ENCODE results near the gene F2RL1.

F2RL1 gene

DNA sequence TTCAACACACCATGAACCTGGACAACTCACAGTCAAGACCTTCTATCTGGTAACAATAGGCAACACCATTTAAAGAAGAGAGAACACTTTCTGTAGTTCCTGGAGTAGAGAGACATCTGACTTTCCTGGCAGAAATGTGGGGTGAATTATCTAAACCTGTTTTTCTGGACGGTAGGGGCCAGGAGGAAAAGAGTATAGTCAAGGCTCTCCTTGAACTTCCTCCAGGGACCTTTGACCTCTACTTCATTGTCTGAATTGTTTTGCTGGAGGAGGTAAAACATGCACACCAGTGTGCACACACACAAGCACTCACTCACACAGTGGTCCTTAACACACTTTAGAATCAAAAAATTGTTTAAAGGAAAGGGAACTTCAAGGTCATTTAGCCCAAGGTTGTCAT is 44.2 kb downstream of the F2RL1 start:
- H3K27me3 ChIP-seq (ENCODE audit: insufficient read depth, low read length), result no peaks in the 10 kb centered on the region

DNA sequence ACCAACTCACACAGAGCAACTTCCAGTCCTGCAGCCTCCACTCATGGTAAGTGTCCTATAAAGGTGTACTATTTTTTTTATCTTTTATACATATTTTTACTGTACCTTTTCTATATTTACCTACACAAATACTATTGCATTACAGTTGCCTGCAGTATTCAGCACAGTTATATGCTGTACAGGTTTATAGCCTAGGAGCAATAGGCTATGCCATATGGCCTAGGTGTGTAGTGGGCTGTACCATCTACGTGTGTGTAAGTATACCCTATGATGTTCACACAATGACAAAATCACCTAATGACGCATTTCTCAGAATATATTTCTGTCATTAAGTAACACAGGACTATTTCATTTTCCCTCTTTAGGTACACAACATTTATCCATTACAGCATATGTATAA is 47.7 kb downstream of the F2RL1 start:
- Histone ChIP-seq H3K36me3 (ENCODE audit: insufficient read depth, low read length) (no peaks in the 10 kb centered on the region), H3K4me1 (ENCODE audit: insufficient read depth, low read length) (peaks cover 6% of the 10 kb centered on the region), H3K4me3 (ENCODE audit: low read length) (no peak overlapping the region), H2AFZ (ENCODE audit: low read depth, low read length) (no peak overlapping the region), H3K27me3 (ENCODE audit: insufficient read depth, low read length) (no peaks in the 10 kb centered on the region), H3K9me3 (ENCODE audit: low read length) (no peaks in the 10 kb centered on the region)

More for the DNA sequence above, 44.2 kb downstream of the F2RL1 start:
- Histone ChIP-seq H3K9me3 (ENCODE audit: low read length) (no peaks in the 10 kb centered on the region), H3K4me1 (ENCODE audit: insufficient read depth, low read length) (peaks cover 6% of the 10 kb centered on the region), H3K36me3 (ENCODE audit: insufficient read depth, low read length) (no peaks in the 10 kb centered on the region), H3K4me3 (ENCODE audit: low read length) (no peak overlapping the region), H2AFZ (ENCODE audit: low read depth, low read length) (no peak overlapping the region)

DNA sequence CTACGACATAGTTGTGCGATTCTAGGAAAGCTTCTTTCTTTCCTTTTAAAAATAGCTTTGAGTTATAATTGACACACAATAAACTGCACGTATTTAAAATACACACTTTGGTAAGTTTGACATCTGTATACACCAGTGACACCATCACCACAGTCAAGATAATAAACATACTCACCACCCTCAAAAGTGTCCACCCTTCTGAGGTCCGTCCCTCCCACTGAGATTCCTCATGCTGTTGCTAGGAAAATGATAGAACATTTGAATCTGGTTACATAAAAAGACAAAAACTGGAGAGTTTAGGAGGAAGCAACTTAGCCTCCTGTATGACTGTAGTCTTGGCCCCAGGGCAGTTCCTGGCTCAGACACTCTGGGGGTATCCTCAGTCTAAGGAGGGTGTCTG is 48.2 kb downstream of the F2RL1 start:
- H3K27me3 ChIP-seq (ENCODE audit: insufficient read depth, low read length), result no peaks in the 10 kb centered on the region
- peaks cover 6% of the 10 kb centered on the region for H3K4me1 ChIP-seq (ENCODE audit: insufficient read depth, low read length)
- no peak overlapping the region for H2AFZ ChIP-seq (ENCODE audit: low read depth, low read length)
- no peak overlapping the region for H3K4me3 ChIP-seq (ENCODE audit: low read length)
- H3K36me3 ChIP-seq (ENCODE audit: insufficient read depth, low read length), result no peaks in the 10 kb centered on the region
- no peaks in the 10 kb centered on the region for H3K9me3 ChIP-seq (ENCODE audit: low read length)

DNA sequence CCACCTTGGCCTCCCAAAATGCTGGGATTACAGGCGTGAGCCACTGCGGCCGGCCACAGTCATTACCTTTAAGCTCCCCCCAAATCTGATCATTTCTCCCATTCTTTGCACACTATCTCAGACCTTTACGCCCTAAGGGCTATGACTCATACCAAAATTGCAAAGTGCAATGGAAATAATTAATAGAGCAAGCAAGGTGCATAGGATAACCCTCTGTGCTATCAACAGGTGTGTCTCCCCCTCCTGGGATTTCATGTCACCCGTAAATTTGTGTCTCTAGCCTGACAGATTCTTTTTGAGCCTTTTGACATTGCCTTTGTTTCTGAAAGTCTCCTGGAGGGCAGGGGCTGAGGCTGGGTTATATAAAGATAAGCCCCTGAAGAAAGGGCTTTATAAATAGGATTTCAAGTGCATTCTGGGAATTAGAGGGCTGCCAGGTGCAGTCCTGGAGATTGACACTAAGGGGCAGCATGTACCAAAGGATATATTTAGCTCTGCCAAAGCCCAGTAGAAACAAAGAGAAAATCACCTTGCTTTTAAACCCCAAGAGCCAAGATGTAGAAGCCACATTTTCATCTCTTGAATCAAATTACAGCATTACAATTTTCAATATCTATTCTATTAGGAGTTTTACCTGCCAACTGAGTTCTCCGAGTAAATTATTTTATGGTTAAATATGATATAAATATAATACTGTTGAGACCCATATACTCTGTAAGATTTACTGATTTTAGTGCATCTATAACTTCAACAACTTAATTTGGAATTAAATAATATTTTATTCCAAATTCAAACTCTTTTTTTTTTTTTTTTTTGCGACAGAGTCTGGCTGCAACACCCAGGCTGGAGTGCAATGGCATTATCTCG is 49.2 kb downstream of the F2RL1 start:
- peaks cover 6% of the 10 kb centered on the region for H3K4me1 ChIP-seq (ENCODE audit: insufficient read depth, low read length)
- no peaks in the 10 kb centered on the region for H3K9me3 ChIP-seq (ENCODE audit: low read length)
- no peaks in the 10 kb centered on the region for H3K27me3 ChIP-seq (ENCODE audit: insufficient read depth, low read length)
- no peaks in the 10 kb centered on the region for H3K36me3 ChIP-seq (ENCODE audit: insufficient read depth, low read length)
- no peak overlapping the region for H3K4me3 ChIP-seq (ENCODE audit: low read length)
- H2AFZ ChIP-seq (ENCODE audit: low read depth, low read length), result no peak overlapping the region

DNA sequence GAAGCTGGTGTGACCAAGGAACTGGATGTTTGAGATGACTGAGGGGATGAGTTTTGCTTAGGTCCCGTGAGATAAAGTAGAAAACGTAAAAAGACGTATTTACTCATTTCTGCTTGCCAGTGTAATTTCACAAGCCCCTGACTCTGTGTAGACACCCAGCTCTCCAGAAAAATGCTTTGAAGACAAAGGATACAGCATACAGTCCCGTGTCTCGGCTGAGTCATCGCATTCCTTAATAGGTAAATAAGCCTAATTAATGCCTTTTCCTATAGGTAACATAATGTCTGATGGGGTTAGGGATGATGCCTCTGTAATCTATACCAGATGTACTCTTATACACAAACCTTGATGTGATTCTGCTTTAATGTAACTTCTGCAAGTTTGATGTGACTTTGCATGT is 51.2 kb downstream of the F2RL1 start:
- Histone ChIP-seq H3K4me1 (ENCODE audit: insufficient read depth, low read length) (peaks cover 6% of the 10 kb centered on the region), H3K9me3 (ENCODE audit: low read length) (no peaks in the 10 kb centered on the region), H3K27me3 (ENCODE audit: insufficient read depth, low read length) (no peaks in the 10 kb centered on the region), H3K36me3 (ENCODE audit: insufficient read depth, low read length) (no peaks in the 10 kb centered on the region), H2AFZ (ENCODE audit: low read depth, low read length) (no peak overlapping the region), H3K4me3 (ENCODE audit: low read length) (no peak overlapping the region)

DNA sequence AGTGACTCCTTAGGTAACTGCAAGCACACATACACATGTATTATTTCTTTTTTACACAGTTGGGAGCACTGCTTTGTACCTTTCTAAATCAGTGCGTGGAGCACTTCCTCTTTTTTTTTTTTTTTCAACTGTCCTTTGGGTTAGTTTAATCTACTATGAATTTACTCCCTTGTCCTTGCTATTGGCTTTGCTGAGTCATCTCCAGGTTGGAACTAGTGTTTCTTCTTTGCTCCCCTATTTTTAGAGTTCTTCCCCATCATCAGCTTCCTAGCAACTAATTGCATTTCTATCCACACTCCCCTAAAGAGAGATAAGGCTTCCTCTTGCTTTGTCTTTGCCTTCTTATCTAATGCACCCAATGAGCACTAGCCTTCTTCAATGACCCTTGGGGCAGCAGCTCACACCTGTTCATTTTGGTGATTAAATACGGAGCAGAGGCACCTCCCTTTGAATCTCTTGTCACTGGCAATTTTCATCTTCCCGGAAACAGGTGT is 55.3 kb downstream of the F2RL1 start:
- H3K36me3 ChIP-seq (ENCODE audit: insufficient read depth, low read length), result no peaks in the 10 kb centered on the region
- H3K27me3 ChIP-seq (ENCODE audit: insufficient read depth, low read length), result no peaks in the 10 kb centered on the region
- no peak overlapping the region for H3K4me3 ChIP-seq (ENCODE audit: low read length)
- no peaks in the 10 kb centered on the region for H3K4me1 ChIP-seq (ENCODE audit: insufficient read depth, low read length)
- no peak overlapping the region for H2AFZ ChIP-seq (ENCODE audit: low read depth, low read length)
- H3K9me3 ChIP-seq (ENCODE audit: low read length), result no peaks in the 10 kb centered on the region
